Kidney epithelial cell (primary cell): Measurements from ENCODE around the gene C11orf97. TPM values are rescaled to one million over a fixed set of nuclear protein-coding genes. Genes with fewer than 3 reads are reported as not detected.
A peak's percentile ranks its signal among the peaks of the same experiment; 100 is the strongest.

Experiments
- DNase-seq: peaks from one replicate; pipeline ENCODE4 v3.0.0-alpha.2; 2010; ENCODE audit warnings: low read depth
- H3K27me3 ChIP-seq: 2 replicates; pipeline ENCODE4 v1.6.0; 2011; ENCODE audit warnings: low read length; ENCODE audit not compliant: control insufficient read depth, insufficient read depth
- H3K36me3 ChIP-seq: 2 replicates; pipeline ENCODE4 v1.5.1; 2011; ENCODE audit warnings: low read length; ENCODE audit not compliant: control insufficient read depth, insufficient read depth
- H3K4me3 ChIP-seq: 2 replicates; pipeline ENCODE4 v1.5.1; 2011; ENCODE audit warnings: low read depth, mild to moderate bottlenecking, control low read depth, low read length
- total RNA-seq: library from RNA; depleted of rRNA; stranded (reverse); fragments of >200 nt; gene quantifications from 2 replicates; pipeline ENCODE4 v1.2.3, GENCODE V29; 2015
- TF ChIP-seq, protein P1 (sequence below): IDR thresholded peaks from 2 replicates; pipeline ENCODE4 v1.5.1; 2011; ENCODE audit warnings: mild to moderate bottlenecking, moderate library complexity, low read length, control low read depth, inconsistent platforms; ENCODE audit not compliant: insufficient read depth, poor library complexity, severe bottlenecking

Gene C11orf97
- not detected in 2 replicates for total RNA-seq

DNA sequence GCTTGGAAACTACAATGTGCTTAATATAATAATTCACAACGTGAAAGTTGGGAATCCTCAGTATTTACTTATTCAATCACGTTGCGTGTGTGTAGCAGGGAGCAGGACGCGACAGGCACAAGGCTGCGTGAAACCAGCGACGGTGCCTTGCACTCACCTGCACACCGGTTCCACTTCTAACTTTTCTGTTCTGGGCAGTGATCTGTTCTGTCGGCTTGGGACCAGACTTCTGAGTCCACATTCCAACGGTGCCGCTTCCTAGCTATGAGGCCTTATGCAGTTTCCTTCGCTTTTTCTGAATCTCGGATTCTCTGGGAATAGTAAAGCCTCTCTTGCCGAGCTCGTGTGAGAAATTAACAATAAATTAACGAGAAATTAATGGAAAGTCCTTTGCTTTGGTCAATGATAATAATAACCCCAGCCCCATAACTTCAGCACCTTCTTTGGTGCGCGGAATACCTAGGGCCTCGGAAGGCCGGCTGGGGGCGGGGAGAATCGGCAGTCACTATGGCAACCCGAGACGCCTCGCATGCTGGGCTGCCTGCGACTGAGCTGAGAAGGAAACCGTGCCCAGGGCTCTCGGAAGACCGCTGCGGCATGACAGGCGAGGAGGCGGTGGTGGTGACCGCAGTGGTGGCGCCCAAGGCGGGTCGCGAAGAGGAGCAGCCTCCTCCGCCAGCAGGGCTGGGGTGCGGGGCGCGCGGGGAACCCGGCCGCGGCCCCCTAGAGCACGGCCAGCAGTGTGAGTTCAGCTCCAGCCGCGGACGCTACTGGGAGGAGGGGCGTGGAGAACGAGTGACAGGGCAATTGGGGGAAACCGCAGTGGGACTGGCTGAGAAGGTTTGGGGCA lies at the start of gene C11orf97:
TSS of gene C11orf97 (plus strand) at position 530 of the 850 bp plus-strand sequence. CDS start at position 598, 68 bp downstream.
- Histone ChIP-seq H3K4me3 (peak within 1 kb of the TSS; percentile 54), H3K27me3 (no peaks in the 10 kb centered on the region), H3K36me3 (no peaks in the 10 kb centered on the region)
- DNase-seq, result no peak
- TF ChIP-seq, protein P1, sequence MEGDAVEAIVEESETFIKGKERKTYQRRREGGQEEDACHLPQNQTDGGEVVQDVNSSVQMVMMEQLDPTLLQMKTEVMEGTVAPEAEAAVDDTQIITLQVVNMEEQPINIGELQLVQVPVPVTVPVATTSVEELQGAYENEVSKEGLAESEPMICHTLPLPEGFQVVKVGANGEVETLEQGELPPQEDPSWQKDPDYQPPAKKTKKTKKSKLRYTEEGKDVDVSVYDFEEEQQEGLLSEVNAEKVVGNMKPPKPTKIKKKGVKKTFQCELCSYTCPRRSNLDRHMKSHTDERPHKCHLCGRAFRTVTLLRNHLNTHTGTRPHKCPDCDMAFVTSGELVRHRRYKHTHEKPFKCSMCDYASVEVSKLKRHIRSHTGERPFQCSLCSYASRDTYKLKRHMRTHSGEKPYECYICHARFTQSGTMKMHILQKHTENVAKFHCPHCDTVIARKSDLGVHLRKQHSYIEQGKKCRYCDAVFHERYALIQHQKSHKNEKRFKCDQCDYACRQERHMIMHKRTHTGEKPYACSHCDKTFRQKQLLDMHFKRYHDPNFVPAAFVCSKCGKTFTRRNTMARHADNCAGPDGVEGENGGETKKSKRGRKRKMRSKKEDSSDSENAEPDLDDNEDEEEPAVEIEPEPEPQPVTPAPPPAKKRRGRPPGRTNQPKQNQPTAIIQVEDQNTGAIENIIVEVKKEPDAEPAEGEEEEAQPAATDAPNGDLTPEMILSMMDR, result no peak

GRCh38 chr11:94469416-94469815 lies 42.8 kb upstream of the C11orf97 start:
- H3K27me3 ChIP-seq, result no peaks in the 10 kb centered on the region
- no peak for DNase-seq
- H3K4me3 ChIP-seq, result no peak overlapping the region
- H3K36me3 ChIP-seq, result no peaks in the 10 kb centered on the region
- TF ChIP-seq, protein P1, result no peak

DNA sequence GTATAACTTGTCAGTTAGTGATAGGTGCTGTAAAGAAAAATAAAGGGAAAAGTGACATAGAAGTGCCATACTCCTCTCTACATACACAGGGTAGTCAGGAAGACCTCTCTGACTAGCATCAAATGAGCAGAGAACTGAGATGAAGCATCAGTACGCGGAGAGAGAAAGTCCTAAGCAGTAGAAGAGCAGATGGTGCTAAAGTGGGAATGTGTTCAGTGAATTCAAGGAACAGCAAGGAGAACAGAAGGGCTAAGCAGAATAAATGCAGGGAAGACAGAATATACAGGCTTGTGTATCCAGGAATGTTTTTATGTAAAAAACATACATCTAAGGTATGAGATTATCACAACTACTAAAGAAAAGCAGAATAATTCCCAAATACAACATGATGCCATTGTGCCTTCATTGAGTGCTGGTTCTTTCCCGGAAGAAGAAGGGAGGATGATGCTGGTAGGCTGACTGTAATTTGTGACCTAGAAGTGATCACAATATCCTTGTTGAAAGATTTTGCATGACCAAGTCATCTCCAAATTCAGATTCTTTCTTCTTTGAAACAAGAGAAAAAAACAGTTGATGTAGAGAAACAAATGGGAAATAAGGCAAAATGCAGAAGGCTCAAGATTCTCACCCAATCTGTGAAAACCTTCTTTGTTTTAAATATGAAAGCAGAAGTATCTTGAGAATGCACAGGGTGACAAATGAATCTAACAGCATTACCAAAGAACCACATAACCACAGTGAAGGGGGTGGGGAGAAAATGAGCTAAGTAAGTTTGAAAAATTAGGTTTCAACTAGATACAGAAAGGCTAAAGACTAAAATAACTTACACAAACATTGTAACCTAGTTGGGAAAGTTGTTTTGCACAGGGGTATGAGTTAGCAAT lies 39.1 kb upstream of the C11orf97 start:
- TF ChIP-seq, protein P1, result no peak
- Histone ChIP-seq H3K36me3 (no peaks in the 10 kb centered on the region), H3K27me3 (no peaks in the 10 kb centered on the region), H3K4me3 (no peak overlapping the region)
- no peak for DNase-seq

- Histone ChIP-seq H3K4me3 (no peak overlapping the region), H3K27me3 (no peaks in the 10 kb centered on the region), H3K36me3 (no peaks in the 10 kb centered on the region)
- TF ChIP-seq, protein P1, result no peak
- no peak for DNase-seq
These were observed 34.6 kb upstream of the C11orf97 start for GRCh38 chr11:94477624-94478023.

DNA sequence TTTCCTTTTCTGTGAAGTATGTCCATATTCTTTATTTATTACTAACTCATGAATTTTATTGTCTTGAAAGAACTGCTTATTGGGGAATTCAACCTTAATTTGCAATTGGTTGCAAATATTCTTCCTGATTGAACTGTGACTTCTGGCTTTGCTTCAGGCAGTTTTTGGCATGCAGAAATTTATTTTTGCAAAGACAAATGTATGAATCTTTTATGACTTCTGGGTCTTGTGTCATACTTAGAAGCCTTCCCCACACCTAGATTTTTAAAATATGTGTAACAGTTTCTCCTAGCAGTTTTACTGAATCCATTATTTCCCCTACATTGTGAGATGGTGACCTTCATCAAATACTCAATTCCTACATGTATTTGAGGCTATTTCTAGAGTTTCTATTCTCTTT lies 30.9 kb upstream of the C11orf97 start:
- no peaks in the 10 kb centered on the region for H3K36me3 ChIP-seq
- no peaks in the 10 kb centered on the region for H3K27me3 ChIP-seq
- no peak overlapping the region for H3K4me3 ChIP-seq
- TF ChIP-seq, protein P1, result no peak
- DNase-seq, result no peak
